ENCODE measurements around the gene PARVG.

The PARVG gene, protein sequence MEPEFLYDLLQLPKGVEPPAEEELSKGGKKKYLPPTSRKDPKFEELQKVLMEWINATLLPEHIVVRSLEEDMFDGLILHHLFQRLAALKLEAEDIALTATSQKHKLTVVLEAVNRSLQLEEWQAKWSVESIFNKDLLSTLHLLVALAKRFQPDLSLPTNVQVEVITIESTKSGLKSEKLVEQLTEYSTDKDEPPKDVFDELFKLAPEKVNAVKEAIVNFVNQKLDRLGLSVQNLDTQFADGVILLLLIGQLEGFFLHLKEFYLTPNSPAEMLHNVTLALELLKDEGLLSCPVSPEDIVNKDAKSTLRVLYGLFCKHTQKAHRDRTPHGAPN

DNA sequence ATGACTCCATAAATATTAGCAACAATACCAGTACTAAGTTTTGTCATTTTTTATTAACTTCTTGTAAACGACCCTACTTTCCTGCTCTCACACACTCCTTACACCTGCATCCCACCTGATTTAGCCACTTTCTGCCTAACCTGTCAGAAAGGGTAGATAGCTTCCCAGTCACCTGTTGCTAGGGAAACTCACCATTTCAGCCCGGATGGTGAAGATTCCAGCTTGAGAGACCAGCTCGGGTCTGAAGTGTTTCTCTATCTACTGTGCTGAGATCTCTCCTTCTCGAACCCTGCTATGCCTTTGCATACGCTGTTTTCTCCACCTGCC lies at the start of gene PARVG:
PARVG (plus strand) TSS at position 220 of the 327 bp plus-strand sequence. CDS start 2,405 bp downstream, outside the sequence.
- DNase-seq: no peak

DNA sequence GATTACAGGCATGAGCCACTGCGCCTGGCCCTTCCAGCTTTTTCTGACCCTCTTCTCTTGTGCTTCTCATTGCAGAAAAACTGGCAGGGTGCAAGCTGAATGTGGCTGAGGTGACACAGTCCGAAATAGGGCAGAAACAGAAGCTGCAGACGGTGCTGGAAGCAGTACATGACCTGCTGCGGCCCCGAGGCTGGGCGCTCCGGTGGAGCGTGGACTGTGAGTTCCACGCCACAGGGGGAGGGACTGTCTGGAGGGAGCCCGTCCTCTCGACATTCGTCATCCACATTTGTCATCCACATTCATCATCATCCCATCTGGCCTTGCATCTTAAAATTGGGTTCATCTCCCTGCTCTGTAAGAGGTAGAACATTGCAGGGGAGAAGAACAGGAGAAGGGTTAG lies 49.3 kb upstream of the PARVG start:
- DNase-seq: no peak

DNA sequence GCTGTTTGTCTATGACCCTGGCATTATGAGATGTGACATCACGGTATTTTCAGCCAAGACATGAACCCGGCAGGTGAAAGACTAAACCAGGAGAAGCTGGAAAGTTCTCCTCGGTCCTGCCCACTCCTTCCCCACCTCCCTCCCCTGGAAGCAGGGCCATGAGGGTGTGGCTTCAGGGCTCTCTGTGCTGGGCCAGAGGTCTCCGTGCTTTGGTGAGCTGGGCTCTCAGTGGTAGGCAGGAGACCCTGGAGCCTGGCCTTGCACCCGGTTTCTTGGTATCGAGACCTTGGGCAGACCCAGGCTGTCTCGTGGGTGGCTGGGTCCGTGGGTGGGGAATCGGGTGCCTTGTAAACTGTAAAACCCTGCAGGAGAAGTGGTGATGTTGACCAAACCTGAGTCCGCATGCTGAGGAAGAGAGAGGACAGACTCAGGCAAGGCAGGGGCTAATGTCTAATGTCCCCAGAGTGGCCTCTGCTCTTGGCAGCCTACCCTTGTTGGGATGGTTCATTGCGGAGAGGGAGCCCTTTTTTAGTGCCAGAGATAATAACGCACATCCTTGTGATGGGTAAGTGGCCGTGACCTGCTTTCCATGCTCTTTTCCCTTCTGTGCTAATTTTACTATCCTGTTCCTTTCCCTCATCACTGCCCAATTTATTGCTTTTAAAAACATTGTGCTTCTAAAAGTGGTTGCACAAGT lies 48.6 kb upstream of the PARVG start:
- no peak for DNase-seq

DNA sequence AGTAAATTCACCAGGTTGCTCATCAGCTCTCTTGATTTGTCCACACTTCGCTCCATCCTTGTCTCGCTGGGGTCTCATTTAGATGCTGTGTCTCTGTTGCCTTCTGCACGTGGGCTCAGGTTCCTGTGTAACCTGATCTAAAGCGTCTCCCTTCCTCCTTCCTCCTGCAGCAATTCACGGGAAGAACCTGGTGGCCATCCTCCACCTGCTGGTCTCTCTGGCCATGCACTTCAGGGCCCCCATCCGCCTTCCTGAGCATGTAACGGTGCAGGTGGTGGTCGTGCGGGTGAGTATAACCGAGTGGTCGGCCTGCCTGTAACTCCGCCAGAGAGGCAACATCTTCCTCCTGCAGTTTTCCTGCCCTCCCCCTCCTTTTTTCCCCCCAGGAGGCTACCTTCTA lies 48.0 kb upstream of the PARVG start:
- DNase-seq: no peak

DNA sequence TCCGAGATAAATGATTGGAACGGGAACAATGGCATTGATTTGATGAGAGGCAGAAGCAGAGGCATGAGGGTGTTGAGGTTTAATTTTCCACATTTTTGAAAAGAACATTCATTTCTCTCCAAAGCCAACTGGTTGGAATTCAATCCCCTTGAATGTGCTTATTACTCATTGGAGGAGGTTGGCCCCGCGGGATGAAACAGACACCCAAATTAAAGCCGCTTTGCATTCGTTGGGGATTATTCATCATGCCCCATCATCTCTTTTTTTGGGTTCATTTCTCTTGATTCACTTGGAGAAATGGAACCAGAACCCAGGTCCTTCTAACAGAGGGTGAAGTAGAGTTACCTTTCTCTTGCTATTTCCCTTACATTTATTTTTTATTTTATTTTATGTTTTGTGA lies 47.6 kb upstream of the PARVG start:
- DNase-seq: no peak

DNA sequence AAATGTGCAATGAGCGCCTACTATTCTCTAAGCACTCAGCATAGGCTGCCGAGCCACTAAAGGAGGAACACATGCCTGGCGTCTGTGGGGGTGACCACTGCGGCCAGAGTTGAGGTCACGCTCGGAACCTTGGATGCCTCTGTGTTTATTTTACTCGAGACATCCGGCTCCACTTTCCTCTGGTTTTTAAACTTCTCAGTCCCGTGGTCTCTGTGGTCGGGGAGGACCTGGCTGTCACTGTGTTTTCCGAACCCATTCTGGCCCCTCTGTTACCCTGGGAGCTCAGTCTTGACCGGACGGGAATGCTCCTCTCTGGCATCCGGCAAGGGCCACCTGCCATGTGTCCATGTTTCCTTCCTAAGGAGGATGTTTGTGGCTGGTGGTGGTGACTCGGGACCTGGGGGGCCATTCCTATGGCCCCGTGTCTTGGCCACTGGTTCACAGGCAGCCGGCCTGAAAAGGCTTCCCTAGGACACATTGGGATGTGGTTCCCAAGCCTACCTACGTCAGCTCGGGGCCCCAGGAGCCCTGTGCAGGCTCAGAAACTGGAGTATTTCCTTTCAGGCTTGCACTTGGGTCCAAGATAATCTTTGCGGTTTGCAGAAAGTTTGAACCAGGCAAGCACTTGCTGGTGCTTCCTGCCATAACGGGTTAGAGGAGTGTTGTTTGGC lies 46.7 kb upstream of the PARVG start:
- DNase-seq: no peak

DNA sequence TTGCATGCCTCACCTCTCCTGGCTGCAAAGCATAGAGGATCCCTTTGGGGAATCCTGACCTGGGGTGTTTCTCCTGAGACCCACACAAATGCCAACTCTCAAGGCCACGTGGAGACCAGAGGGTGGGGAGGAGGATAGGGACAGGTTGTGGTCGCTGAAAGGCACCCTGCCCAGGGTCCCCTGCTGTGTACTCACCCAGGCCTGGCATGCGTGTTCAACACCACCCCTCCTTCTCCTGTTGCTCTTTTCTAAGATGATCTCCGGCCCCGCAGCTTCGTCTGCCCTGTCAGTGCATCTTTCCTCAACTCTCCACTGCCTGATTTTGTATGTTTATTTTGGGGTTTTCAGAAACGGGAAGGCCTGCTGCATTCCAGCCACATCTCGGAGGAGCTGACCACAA lies 44.6 kb upstream of the PARVG start:
- DNase-seq: no peak

DNA sequence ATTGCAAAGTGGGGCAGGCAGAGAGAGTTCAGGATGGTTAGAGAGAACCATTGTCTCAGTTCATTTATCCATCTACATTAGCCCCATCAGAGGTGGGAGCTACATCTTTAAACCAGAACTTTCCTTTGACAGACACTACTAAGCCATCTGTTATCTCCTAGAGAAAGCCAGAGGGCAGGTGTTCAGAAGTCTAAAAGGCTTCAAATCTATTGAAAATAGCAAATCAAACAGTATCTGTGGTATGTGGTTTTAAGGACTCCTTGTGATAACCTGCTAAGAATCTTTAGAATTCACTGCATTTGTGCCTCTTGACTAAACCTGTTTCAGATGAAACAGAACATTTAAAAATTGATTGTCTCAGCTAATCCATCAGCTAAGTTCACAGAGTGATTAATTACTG lies 43.9 kb upstream of the PARVG start:
- DNase-seq: no peak

DNA sequence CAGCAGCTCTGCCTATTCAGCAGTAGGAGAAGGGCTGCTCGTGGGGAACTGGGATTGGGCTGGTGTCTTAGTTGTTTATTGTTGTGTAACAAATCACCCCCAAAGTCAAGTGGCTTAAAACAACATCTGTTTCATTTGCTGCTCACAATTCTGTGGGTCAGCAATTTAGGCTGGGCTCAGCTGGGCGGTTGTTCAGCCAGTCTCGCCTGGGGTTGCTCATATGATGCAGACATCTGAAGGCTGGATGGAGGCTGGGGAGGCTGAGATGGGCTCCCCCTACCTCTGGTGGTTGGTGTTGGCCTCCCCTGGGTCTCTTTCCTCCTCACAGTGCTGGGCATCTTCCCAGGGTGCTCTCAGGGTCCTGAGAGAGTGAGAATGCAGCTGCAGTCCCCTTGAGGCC lies 43.3 kb upstream of the PARVG start:
- DNase-seq: no peak

DNA sequence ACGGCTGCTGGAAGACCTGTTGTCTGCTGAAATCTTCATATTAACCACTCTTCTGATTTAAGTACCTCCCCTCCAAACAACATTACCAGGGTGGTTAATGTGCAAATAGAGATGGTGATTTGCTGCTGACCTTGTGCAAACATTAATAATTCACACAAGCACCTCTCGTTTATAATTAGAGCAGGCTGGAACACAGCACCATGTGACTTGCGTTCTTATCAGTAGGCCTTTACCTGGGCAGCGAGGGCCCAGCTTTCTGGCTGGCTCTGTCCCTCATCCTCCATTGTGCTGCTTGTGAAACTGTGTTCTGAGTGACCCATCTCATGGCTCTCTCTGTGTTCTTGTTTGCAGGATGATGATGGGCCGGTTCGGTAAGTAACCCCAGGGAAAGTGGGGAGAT lies 41.0 kb upstream of the PARVG start:
- DNase-seq: no peak

DNA sequence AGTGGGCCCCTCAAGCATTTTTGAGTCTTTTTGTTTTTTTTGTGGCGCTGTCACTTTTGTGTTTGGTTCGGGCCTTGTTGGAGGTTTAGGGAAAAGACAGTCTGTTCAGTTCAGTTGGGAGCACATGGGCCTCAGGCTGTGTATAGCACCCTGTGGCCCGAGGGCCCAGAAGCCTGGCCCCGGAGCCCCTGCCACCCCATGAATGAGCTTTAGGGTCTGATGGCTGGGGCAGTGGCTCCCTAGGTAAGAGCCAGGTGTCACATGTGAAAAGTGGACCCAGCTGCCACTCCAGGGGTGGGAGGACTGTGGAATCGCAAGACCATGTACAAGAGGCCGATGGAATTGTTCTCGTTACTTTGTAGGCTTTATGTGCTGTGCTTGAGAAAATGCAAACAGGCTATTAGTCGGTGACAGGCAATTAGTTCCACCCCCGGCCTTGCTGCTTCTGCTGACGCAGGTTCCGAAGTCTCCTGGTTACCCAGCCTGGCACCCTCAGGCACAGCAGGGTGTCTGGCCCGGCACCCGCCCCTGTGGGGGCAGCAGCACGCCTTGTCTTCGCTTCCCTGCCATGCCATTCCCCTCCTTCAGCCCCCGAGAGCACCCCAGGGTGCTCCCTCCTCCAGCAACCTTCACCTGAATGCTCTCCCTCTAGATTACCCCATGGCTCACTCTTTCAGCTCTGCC lies 38.2 kb upstream of the PARVG start:
- no peak for DNase-seq

DNA sequence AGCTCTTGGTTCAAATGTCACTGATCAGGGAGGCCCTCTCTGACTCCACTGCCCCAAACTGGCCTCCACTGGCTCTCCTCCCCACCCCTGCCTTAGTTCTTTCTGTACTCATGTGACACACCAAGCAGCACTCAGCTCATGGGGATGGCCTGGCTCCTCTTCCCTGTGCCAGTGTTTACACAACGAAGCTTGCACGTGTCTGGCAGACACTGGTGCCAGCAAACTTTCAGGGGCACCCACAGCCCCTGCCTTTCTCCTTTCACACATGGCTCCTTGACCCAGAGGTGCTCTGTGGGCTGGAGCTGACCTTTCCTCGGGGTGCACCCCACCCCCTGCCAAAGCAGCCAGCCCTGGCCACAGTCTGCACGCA lies 37.6 kb upstream of the PARVG start:
- no peak for DNase-seq

DNA sequence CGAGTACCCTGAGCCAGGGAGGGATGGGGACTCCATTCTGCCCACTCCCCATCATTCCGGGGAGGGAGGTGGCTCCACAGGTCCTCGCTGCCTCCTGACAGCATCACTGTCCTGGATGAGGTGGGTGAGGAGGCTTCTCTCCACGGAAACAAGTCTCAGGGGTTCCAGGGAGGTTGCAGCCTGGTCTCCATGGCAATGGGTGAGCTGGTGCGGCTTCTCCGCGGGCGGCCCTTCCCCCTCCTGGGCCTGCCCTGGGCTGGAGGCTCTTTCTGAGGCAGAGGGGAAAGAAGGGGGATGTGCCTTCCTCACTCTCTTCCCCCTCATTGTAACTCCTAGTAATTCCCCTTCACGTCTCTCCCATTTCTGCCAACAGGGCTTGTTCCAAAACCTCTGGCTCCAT lies 37.1 kb upstream of the PARVG start:
- DNase-seq: no peak

DNA sequence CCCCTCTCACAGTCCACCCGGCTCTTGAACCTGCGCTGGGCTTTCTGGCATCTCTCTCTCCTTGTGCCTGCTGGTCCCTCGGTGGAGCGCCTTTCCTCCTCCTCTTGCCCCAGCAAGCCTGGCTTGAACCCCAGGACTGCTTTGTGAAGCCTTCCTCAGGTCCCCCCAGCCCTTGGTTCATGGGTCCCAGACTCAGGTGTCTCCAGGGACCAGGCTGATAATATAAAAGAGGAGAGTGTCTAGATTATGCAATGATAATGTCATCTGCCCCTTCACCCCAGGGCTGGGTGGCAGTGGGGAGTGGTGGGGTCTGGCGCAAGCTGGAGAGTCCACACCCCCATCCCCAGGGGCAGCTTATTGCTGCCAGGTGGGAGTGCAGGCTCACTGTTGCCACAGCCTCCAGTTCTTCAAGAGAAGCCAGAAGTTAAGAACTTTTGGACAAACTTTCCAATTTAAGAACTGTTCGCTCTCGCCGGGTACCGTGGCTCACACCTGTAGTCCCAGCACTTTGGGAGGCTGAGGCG lies 36.6 kb upstream of the PARVG start:
- no peak for DNase-seq

DNA sequence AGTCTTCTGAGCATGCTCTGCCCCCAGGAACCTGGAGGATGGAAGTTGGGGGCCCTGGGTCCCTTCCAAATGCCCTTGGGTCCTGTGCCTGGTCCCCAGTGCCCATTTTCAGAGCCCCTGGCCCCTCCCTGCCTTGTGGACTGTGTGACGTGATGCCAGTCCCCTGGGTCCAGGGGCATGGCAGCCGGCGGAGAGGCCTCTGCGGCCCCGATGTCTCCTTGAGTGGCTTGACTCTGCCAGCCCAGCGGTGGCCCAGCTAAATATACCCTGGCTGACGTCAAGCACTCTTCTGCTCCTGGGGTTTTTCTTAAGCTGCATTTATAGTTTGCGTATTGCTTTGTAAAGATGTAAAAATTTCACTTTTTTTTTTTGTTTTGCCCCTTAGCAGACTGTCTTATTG lies 35.2 kb upstream of the PARVG start:
- no peak for DNase-seq

DNA sequence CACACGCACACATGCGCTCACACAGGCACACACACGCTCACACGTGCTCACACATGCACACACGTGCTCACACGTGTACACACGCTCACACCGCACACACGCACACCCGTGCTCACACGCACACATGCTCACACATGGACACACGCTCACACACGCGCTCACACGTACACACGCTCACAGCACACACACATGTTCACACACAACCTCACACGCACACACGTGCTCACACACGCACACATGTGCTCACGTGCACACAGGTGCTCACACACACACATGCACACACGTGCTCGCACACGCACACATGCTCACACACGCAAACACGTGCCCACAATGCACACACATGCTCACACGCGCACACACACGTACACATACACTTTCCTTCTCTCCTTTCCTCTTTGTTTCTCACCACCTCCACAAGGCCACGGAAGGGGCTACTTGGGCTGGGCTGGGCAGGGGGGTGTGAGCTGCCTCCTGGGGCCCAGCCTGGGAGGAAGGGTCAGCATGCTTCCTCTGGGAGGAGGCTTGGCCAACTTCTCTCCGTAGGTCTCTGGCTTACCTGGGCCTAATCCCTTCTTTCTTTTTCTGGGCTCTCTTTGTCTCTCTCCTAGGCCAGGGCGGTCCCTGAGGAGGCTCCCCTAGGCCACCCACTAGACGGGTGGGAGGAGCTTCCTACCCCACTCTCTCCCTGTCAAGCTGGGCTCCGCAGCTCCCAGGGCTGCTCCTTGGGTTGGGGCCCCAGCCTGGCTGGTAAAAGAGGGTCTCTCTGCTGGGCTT lies 34.5 kb upstream of the PARVG start:
- DNase-seq: no peak

DNA sequence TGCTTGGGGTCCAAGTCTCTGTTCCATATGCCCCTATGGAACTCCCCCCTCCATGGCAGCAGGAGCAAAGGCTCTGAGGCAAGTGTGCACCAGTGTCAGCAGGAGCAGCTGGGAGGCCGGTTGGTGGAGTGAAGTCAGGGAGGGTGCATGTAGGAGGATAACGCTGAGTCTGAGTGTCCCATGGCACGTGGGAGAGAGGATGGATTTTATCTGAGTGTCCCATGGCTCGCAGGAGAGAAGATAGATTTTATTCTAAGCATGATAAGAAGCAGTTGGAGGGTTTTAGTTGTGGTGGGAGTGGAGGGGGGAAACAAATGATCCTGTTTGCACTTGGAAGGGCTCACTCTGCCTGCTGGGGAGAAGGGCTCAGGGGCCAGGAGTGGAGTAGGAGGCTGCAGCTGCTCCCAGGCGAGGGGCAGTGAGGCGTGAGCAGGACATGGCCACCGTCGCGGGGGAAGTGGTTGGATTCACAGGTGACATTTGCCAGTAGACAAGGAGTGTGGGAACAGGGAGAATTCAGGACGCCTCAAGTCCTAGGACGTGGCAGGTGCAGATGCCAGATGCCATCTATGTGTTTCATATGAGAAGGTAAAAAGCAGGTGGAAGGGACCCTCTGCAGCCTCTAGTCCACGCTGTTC lies 33.6 kb upstream of the PARVG start:
- no peak for DNase-seq

DNA sequence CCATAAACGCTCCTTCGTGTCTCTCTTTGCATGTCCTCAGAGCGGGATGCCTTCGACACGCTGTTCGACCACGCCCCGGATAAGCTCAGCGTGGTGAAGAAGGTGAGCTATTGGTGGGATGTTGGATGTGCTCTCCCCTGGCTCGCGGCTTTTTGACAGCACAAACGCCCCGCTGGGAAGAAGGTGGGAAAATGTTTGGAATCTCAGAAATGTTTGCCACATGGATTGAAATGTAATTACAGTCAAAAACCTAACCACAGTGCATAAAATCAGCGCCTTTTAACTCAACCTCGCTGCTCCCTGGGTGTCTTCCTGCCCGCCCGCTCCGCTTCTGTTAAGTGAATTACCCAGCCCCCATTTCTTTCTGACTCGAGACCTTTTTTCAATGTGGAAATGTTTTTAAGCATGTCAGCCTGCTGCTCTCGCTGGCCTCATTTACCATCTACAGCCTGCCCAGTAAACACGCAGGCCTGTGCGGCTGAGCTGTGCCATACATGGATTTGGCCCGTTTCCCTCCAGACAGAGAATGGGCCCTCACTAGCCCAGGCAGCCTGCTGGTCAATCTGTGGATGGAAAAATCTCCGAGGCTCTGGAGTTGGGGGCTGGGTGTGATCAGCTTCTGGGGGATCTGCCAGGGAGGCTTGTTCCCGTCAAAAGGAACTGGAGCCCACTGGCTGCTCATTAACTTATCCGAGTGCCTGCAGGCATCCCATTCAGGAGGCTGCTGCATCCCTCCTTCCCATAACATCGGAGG lies 32.7 kb upstream of the PARVG start:
- DNase-seq: no peak

DNA sequence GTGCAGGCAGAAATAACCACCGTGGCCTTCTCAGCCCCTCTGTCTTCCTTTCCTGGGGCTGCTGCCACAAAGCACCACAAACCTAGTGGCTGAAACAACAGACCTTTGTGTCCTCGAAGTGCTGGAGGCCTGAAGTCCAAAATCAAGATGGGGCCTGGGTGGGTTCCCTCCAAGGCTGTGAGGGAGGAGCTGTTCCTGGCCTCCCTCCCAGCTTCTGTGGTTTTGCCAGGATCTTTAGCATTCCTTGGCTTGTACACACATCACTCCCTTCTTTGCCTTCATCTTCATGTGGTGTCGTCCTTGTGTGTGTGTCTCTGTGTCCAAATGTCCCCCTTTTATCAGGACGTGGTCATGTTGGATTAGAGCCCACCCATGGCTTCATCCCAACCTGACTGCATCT lies 29.0 kb upstream of the PARVG start:
- no peak for DNase-seq

DNA sequence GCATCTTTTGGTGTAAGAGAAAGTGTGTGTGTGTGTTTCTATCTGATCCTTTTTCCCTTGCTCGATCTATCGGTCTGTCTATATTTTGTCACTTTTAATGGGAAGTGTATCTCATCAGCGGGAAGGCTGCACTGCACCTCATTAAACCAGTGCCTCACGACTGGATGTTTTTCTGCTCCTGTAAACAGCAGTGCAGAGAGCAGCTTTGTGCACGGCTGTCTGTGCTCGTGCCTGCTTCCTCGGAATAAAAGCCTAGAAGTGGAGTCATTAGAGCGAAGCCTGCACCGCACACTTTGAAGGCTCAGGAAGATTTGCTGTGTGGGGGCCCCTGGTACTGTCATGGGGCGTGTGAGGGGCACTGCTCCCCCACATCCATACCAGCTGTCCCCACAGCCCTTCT lies 27.0 kb upstream of the PARVG start:
- no peak for DNase-seq

DNA sequence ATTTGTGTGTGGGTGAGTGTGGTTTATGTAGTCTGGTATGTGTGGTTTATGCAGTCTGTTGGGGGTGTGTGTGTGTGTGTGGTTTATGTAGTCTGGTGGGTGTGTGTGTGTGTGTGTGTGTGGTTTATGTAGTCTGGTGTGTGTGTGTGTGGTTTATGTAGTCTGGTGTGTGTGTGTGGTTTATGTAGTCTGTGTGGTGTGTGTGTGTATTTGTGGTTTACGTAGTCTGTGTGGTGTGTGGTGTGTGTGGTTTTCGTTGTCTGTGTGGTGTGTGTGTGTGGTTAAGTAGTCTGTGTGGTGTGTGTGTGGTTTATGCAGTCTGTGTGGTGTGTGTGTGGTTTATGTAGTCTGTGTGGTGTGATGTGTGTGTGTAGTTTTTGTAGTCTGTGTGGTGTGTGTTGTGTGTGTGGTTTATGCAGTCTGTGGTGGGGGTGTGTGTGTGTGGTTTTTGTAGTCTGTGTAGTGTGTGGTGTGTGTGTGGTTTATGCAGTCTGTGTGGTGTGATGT lies 26.2 kb upstream of the PARVG start:
- DNase-seq: no peak
